GM12878 (cell line): ENCODE measurements around the gene TLK2. TPM values are rescaled to one million over a fixed set of nuclear protein-coding genes. Genes with fewer than 3 reads are reported as not detected.

Source experiments
- GABPA ChIP-seq: IDR thresholded peaks from 2 replicates; pipeline ENCODE4 v1.6.1; 2014; ENCODE audit warnings: antibody characterized with exemption, low read depth, mild to moderate bottlenecking, inconsistent platforms
- SUZ12 ChIP-seq: fragments of 200-600 bp; sonication (generic); IDR thresholded peaks from one replicate; pipeline ENCODE4 v1.6.1; 2018; ENCODE audit warnings: antibody characterized with exemption, mild to moderate bottlenecking; ENCODE audit not compliant: unreplicated experiment
- polyA plus RNA-seq, 11 experiments: library from polyadenylated mRNA; depleted of rRNA in 4 of 11; unstranded in 6 of 11; stranded (reverse) in 5 of 11; fragments of >200 nt; fragmentation: Nextera tagmentation in 4 of 11; fragmentation: Illumina TruSeq in 1 of 11; extraction: Ambion mirVana in 4 of 11; extraction: Trizol in 1 of 11; gene quantifications; 1 replicate in 1 of 11; 2 replicates in 10 of 11; pipeline versions ENCODE4 v1.2.1 to v1.2.3, GENCODE V29; 2011 to 2016; ENCODE audit warnings: inconsistent platforms in 2 of 11, missing spikeins in 2 of 11, low read depth in 1 of 11
- total RNA-seq, 4 experiments: library from RNA; depleted of rRNA in 3 of 4; stranded (reverse); fragments of >200 nt in 3 of 4; fragmentation: Illumina TruSeq in 1 of 4; extraction: Trizol in 1 of 4; gene quantifications; 2 replicates each; pipeline versions ENCODE4 v1.2.1 to v1.2.3, GENCODE V29; 2013 to 2021
- TF ChIP-seq, protein P1 (sequence below): fragments of 450-650 bp; IDR thresholded peaks from 2 replicates; pipeline ENCODE4 v1.6.1; 2017; ENCODE audit warnings: antibody characterized with exemption, mild to moderate bottlenecking, moderate library complexity
- TF ChIP-seq, protein P2 (sequence below): fragments of 450-650 bp; formaldehyde crosslinking; IDR thresholded peaks from 2 replicates; pipeline ENCODE4 v1.4.0; 2022; ENCODE audit warnings: mild to moderate bottlenecking, moderate library complexity

The TLK2 gene
- total and polyA plus RNA-seq, 10 of the 15 experiments (the other 5 are each of a cell fraction or from before 2014, with no cell fraction given) = 12.1 to 51.2 (median 27.5) TPM

DNA sequence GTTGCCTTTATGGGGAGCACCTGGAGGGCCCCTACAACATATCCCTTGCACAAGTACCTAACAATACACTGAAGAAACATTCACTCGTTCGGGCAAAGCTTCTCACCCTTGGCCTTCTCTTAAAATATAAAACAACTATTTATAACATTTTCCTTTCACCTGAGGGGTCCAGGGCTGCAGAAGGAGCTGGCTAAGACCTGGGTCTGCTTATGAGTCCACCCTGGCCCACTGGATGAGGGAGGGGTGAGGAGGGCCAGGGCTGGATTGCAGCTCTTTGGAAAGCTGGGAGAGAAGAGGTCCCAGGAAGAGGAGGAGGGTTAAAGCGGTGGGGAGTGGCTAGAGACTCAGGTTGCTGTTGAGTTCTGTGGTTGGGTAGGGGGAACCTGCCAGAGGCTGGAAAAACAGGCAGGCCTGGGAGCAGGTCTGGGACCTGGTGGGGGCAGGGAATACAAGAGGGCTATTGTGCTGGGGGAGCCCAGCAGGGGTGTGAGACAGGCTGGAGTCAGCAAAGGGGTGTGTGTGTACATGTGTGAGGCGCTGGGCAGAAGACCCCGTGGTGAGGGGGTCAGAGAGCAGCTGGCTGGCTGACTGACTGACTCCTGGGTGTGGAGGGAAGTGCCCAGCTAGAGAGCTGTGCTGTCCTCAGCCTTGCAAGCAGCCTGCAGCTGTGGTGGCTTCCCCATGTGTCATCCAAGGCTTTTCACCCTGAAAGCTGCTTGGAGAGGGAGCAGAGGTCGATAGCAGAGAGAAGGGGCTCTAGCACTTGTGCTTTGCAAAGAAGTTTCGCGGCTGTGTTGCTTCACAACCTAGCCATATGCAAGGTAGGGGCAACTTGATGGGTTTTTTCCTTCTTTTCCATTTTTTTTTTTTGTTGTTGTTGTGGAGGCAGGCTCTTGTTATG is 138.6 kb downstream of the TLK2 start (continued):
- TF ChIP-seq, protein P1, sequence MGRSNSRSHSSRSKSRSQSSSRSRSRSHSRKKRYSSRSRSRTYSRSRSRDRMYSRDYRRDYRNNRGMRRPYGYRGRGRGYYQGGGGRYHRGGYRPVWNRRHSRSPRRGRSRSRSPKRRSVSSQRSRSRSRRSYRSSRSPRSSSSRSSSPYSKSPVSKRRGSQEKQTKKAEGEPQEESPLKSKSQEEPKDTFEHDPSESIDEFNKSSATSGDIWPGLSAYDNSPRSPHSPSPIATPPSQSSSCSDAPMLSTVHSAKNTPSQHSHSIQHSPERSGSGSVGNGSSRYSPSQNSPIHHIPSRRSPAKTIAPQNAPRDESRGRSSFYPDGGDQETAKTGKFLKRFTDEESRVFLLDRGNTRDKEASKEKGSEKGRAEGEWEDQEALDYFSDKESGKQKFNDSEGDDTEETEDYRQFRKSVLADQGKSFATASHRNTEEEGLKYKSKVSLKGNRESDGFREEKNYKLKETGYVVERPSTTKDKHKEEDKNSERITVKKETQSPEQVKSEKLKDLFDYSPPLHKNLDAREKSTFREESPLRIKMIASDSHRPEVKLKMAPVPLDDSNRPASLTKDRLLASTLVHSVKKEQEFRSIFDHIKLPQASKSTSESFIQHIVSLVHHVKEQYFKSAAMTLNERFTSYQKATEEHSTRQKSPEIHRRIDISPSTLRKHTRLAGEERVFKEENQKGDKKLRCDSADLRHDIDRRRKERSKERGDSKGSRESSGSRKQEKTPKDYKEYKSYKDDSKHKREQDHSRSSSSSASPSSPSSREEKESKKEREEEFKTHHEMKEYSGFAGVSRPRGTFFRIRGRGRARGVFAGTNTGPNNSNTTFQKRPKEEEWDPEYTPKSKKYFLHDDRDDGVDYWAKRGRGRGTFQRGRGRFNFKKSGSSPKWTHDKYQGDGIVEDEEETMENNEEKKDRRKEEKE = no peak
- TF ChIP-seq, protein P2, sequence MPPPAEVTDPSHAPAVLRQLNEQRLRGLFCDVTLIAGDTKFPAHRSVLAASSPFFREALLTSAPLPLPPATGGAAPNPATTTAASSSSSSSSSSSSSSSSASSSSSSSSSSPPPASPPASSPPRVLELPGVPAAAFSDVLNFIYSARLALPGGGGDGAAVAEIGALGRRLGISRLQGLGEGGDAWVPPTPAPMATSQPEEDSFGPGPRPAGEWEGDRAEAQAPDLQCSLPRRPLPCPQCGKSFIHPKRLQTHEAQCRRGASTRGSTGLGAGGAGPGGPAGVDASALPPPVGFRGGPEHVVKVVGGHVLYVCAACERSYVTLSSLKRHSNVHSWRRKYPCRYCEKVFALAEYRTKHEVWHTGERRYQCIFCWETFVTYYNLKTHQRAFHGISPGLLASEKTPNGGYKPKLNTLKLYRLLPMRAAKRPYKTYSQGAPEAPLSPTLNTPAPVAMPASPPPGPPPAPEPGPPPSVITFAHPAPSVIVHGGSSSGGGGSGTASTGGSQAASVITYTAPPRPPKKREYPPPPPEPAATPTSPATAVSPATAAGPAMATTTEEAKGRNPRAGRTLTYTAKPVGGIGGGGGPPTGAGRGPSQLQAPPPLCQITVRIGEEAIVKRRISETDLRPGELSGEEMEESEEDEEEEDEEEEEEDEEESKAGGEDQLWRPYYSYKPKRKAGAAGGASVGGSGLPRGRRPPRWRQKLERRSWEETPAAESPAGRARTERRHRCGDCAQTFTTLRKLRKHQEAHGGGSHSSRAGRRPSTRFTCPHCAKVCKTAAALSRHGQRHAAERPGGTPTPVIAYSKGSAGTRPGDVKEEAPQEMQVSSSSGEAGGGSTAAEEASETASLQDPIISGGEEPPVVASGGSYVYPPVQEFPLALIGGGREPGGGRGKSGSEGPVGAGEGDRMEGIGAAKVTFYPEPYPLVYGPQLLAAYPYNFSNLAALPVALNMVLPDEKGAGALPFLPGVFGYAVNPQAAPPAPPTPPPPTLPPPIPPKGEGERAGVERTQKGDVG = no peak
- no peak for TF ChIP-seq SUZ12
- TF ChIP-seq GABPA = no peak
